HCT116 (cell line): ENCODE measurements around the gene HMCN2. TPM values are rescaled to one million over a fixed set of nuclear protein-coding genes. Genes with fewer than 3 reads are reported as not detected.

Experiments used
- ATAC-seq: fragments of 200-7000 bp; cut with Tn5 transposase; 2 replicates; pipeline ENCODE4 v1.9.1; 2020; ENCODE audit warnings: mild to moderate bottlenecking, moderate library complexity
- BruUV-seq: library from RNA; stranded (reverse); fragments of 400-500 nt; replicated peaks from 2 replicates; lab custom pipeline; 2021; lab: Mats Ljungman, UMichigan
- CTCF ChIA-PET: fragments of 300-600 bp; sonication (Branson Sonifier 250); formaldehyde crosslinking; loops from one replicate; lab custom pipeline; 2021; ENCODE audit warnings: antibody characterized with exemption; lab: Charles Lee
- POLR2A ChIA-PET: fragments of 300-600, 350-600 bp; sonication (Branson Sonifier 250); formaldehyde crosslinking; loops from one replicate; lab custom pipeline; 2021; ENCODE audit warnings: antibody characterized with exemption; lab: Charles Lee
- RAD21 ChIA-PET, 2 experiments: fragments of 300-600 bp; sonication (Branson Sonifier 250); formaldehyde crosslinking; loops; one replicate each; lab custom pipeline; 2023; ENCODE audit warnings: low total read pairs in 2 of 2; ENCODE audit not compliant: uncharacterized antibody in 2 of 2, unreplicated experiment in 2 of 2, low non-redundant PET in 1 of 2; lab: Charles Lee
- DNase-seq: peaks from one replicate; pipeline ENCODE4 v3.0.0-alpha.2; 2010; ENCODE audit warnings: low read depth, low spot score
- H2AFZ ChIP-seq: fragments of 200-600 bp; shearing (Covaris generic), sonication (generic); 2 replicates; pipeline ENCODE4 v1.6.1; 2017; ENCODE audit warnings: low read depth, mixed run types, mixed read lengths, antibody characterized with exemption, low read length; ENCODE audit not compliant: poor library complexity, severe bottlenecking
- H3K27ac ChIP-seq: 2 replicates; pipeline ENCODE4 v1.5.1; 2012; ENCODE audit warnings: low read depth, low read length
- H3K27me3 ChIP-seq: fragments of 200-600 bp; sonication (generic); 2 replicates; pipeline ENCODE4 v1.6.1; 2016; ENCODE audit warnings: mixed run types, low read length, mixed read lengths; ENCODE audit not compliant: insufficient read depth
- H3K36me3 ChIP-seq, 2 experiments: fragments of 200-500 bp in 1 of 2; fragments of 200-600 bp in 1 of 2; sonication (Bioruptor generic) in 1 of 2; sonication (generic) in 1 of 2; 2 replicates each; pipeline versions ENCODE4 v1.5.1 to v1.6.1; 2014 to 2016; ENCODE audit warnings: low read length in 2 of 2, inconsistent platforms in 1 of 2, mixed read lengths in 1 of 2, mixed run types in 1 of 2; ENCODE audit not compliant: insufficient read depth in 2 of 2, control insufficient read depth in 1 of 2
- H3K4me1 ChIP-seq, 2 experiments: fragments of 200-600 bp in 1 of 2; sonication (generic) in 1 of 2; 2 replicates each; pipeline versions ENCODE4 v1.5.1 to v1.6.1; 2012 to 2017; ENCODE audit warnings: low read length in 2 of 2, inconsistent platforms in 1 of 2, mild to moderate bottlenecking in 1 of 2, mixed read lengths in 1 of 2, mixed run types in 1 of 2, moderate library complexity in 1 of 2; ENCODE audit not compliant: insufficient read depth in 2 of 2, control insufficient read depth in 1 of 2
- H3K4me2 ChIP-seq: fragments of 200-600 bp; sonication (generic); 2 replicates; pipeline ENCODE4 v1.6.1; 2017; ENCODE audit warnings: mixed run types, low read length, mixed read lengths
- H3K4me3 ChIP-seq, 2 experiments: fragments of 200-600 bp in 1 of 2; sonication (generic) in 1 of 2; replicated peaks in 1 of 2; 2 replicates each; pipeline ENCODE4 v1.5.1; 2011 to 2016; ENCODE audit warnings: low read length in 2 of 2, control low read depth in 1 of 2, low read depth in 1 of 2, mild to moderate bottlenecking in 1 of 2, mixed read lengths in 1 of 2, mixed run types in 1 of 2
- H3K79me2 ChIP-seq: fragments of 200-600 bp; sonication (generic); 2 replicates; pipeline ENCODE4 v1.6.1; 2017; ENCODE audit warnings: mild to moderate bottlenecking, mixed run types, low read length, moderate library complexity, mixed read lengths; ENCODE audit not compliant: insufficient read depth
- H3K9ac ChIP-seq: fragments of 200-600 bp; sonication (generic); 2 replicates; pipeline ENCODE4 v1.6.1; 2016; ENCODE audit warnings: low read length, mixed read lengths
- H3K9me2 ChIP-seq: fragments of 200-600 bp; sonication (generic), shearing (Covaris generic); 2 replicates; pipeline ENCODE4 v1.6.1; 2017; ENCODE audit warnings: mixed run types, mild to moderate bottlenecking, moderate library complexity; ENCODE audit not compliant: insufficient read depth
- H3K9me3 ChIP-seq, 2 experiments: fragments of 200-500 bp in 1 of 2; fragments of 200-600 bp in 1 of 2; sonication (Bioruptor generic) in 1 of 2; sonication (generic) in 1 of 2; 2 replicates each; pipeline ENCODE4 v1.6.1; 2014 to 2017; ENCODE audit warnings: low read length in 2 of 2, mixed read lengths in 2 of 2, inconsistent platforms in 1 of 2, low read depth in 1 of 2, mild to moderate bottlenecking in 1 of 2, mixed run types in 1 of 2, moderate library complexity in 1 of 2; ENCODE audit not compliant: control insufficient read depth in 1 of 2, insufficient read depth in 1 of 2
- H4K20me1 ChIP-seq: fragments of 200-600 bp; sonication (generic), shearing (Covaris generic); 2 replicates; pipeline ENCODE4 v1.6.1; 2017; ENCODE audit warnings: mixed run types, mild to moderate bottlenecking, moderate library complexity; ENCODE audit not compliant: insufficient read depth
- CBX3 ChIP-seq: IDR thresholded peaks from 2 replicates; pipeline ENCODE4 v1.6.1; 2012; ENCODE audit warnings: low read depth
- CEBPB ChIP-seq: IDR thresholded peaks from 2 replicates; pipeline ENCODE4 v1.6.1; 2012; ENCODE audit warnings: low read depth
- EGR1 ChIP-seq: IDR thresholded peaks from 2 replicates; pipeline ENCODE4 v1.6.1; 2012; ENCODE audit warnings: low read depth
- EZH2 ChIP-seq: fragments of 200-600 bp; sonication (generic); IDR thresholded peaks from 2 replicates; pipeline ENCODE4 v1.6.1; 2017; ENCODE audit warnings: antibody characterized with exemption, mixed run types
- EZH2phosphoT487 ChIP-seq: fragments of 200-600 bp; IDR thresholded peaks from 2 replicates; pipeline ENCODE4 v1.6.1; 2018; ENCODE audit warnings: antibody characterized with exemption, borderline replicate concordance
- FOSL1 ChIP-seq: IDR thresholded peaks from 2 replicates; pipeline ENCODE4 v1.6.1; 2012; ENCODE audit warnings: low read depth
- POLR2A ChIP-seq: IDR thresholded peaks from 2 replicates; pipeline ENCODE4 v1.7.0; 2011; ENCODE audit warnings: borderline replicate concordance; ENCODE audit not compliant: insufficient read depth, insufficient read length; ENCODE audit errors: extremely low read depth
- POLR2AphosphoS5 ChIP-seq: IDR thresholded peaks from 2 replicates; pipeline ENCODE4 v1.6.1; 2011; ENCODE audit warnings: mild to moderate bottlenecking, low read depth, low read length, moderate library complexity
- RAD21 ChIP-seq: IDR thresholded peaks from 2 replicates; pipeline ENCODE4 v1.6.1; 2012; ENCODE audit warnings: low read depth, mild to moderate bottlenecking
- SP1 ChIP-seq: IDR thresholded peaks from 2 replicates; pipeline ENCODE4 v1.6.1; 2012; ENCODE audit warnings: low read depth
- TCF7L2 ChIP-seq: IDR thresholded peaks from 2 replicates; pipeline ENCODE4 v1.7.0; 2011; ENCODE audit warnings: borderline replicate concordance, inconsistent platforms; ENCODE audit not compliant: insufficient read depth, insufficient read length; ENCODE audit errors: extremely low read depth
- YY1 ChIP-seq: IDR thresholded peaks from 2 replicates; pipeline ENCODE4 v1.6.1; 2011; ENCODE audit warnings: low read length, low read depth, moderate library complexity, mild to moderate bottlenecking; ENCODE audit not compliant: insufficient replicate concordance; ENCODE audit errors: extremely low read depth
- ZFX ChIP-seq: fragments of 450-650 bp; IDR thresholded peaks from 2 replicates; pipeline ENCODE4 v1.6.1; 2017
- intact Hi-C: fragments of 100-400 bp; cut with micrococcal nuclease; formaldehyde crosslinking; loops from 2 replicates; pipeline ENCODE4 v1.10.0; 2022
- total RNA-seq: library from RNA; stranded (reverse); gene quantifications from one replicate; pipeline ENCODE4 v1.2.1, GENCODE V29; 2021; ENCODE audit not compliant: unreplicated experiment
- TF ChIP-seq, protein P1 (sequence below): IDR thresholded peaks from 2 replicates; pipeline ENCODE4 v1.6.1; 2011; ENCODE audit warnings: mild to moderate bottlenecking, low read length, moderate library complexity; ENCODE audit not compliant: insufficient replicate concordance; ENCODE audit errors: extremely low read depth
- TF ChIP-seq, protein P2 (sequence below): IDR thresholded peaks from 2 replicates; pipeline ENCODE4 v1.6.1; 2012
- TF ChIP-seq, protein P3 (sequence below), 3 experiments: fragments of 200-600 bp in 1 of 3; sonication (generic) in 1 of 3; IDR thresholded peaks in 2 of 3; conservative IDR thresholded peaks in 1 of 3; 2 replicates each; pipeline ENCODE4 v1.5.1; 2012 to 2017; ENCODE audit warnings: low read depth in 2 of 3, low read length in 2 of 3, antibody characterized with exemption in 1 of 3, borderline replicate concordance in 1 of 3, control low read depth in 1 of 3, mild to moderate bottlenecking in 1 of 3, mixed read lengths in 1 of 3, mixed run types in 1 of 3, moderate library complexity in 1 of 3; ENCODE audit not compliant: insufficient read depth in 1 of 3
- TF ChIP-seq, protein P4 (sequence below): IDR thresholded peaks from 2 replicates; pipeline ENCODE4 v1.6.1; 2012; ENCODE audit warnings: low read depth

The HMCN2 gene
- total RNA-seq, 1 experiment from 2014 or later, result 0.22 TPM

DNA sequence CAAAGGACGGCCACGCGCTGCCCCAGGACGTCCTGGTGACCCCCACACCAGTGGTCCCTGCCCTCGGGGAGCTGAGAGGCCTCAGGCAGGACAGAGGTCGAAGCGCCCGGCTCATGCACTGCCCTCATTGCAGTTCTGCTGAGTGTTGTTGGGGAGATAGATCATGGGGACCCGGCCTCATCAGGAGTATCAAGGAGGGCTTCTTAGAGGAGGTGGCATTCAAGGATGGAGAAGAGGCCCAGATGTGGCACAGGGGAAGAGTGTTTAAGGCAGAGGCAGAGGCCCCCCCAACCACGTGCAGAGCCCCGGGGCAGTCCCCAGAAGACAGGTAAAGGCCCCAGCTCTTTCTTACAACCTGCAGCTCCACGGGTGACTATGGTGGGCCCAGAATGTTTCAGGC is 205.4 kb downstream of the HMCN2 start:
- BruUV-seq, result no TSS peak
- Histone ChIP-seq H3K4me3 (no peak overlapping the region), H2AFZ (no peak overlapping the region), H3K9ac (no peak overlapping the region), H3K4me2 (no peak overlapping the region), H3K27ac (no peak overlapping the region), H3K4me1 (no peaks in the 10 kb centered on the region), H3K9me3 (no peaks in the 10 kb centered on the region), H3K27me3 (no peaks in the 10 kb centered on the region), H3K36me3 (no peaks in the 10 kb centered on the region), H3K79me2 (no peaks in the 10 kb centered on the region), H3K9me2 (no peaks in the 10 kb centered on the region), H4K20me1 (no peaks in the 10 kb centered on the region)
- TF ChIP-seq, protein P1, sequence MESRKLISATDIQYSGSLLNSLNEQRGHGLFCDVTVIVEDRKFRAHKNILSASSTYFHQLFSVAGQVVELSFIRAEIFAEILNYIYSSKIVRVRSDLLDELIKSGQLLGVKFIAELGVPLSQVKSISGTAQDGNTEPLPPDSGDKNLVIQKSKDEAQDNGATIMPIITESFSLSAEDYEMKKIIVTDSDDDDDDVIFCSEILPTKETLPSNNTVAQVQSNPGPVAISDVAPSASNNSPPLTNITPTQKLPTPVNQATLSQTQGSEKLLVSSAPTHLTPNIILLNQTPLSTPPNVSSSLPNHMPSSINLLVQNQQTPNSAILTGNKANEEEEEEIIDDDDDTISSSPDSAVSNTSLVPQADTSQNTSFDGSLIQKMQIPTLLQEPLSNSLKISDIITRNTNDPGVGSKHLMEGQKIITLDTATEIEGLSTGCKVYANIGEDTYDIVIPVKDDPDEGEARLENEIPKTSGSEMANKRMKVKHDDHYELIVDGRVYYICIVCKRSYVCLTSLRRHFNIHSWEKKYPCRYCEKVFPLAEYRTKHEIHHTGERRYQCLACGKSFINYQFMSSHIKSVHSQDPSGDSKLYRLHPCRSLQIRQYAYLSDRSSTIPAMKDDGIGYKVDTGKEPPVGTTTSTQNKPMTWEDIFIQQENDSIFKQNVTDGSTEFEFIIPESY, result no peak
- TF ChIP-seq SP1 (no peak), EGR1 (no peak), TCF7L2 (no peak), CEBPB (no peak), RAD21 (no peak), EZH2 (no peak), POLR2A (no peak), YY1 (no peak), CBX3 (no peak), EZH2phosphoT487 (no peak), POLR2AphosphoS5 (no peak), FOSL1 (no peak), ZFX (no peak)
- TF ChIP-seq, protein P2, sequence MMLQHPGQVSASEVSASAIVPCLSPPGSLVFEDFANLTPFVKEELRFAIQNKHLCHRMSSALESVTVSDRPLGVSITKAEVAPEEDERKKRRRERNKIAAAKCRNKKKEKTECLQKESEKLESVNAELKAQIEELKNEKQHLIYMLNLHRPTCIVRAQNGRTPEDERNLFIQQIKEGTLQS, result no peak
- TF ChIP-seq, protein P3, sequence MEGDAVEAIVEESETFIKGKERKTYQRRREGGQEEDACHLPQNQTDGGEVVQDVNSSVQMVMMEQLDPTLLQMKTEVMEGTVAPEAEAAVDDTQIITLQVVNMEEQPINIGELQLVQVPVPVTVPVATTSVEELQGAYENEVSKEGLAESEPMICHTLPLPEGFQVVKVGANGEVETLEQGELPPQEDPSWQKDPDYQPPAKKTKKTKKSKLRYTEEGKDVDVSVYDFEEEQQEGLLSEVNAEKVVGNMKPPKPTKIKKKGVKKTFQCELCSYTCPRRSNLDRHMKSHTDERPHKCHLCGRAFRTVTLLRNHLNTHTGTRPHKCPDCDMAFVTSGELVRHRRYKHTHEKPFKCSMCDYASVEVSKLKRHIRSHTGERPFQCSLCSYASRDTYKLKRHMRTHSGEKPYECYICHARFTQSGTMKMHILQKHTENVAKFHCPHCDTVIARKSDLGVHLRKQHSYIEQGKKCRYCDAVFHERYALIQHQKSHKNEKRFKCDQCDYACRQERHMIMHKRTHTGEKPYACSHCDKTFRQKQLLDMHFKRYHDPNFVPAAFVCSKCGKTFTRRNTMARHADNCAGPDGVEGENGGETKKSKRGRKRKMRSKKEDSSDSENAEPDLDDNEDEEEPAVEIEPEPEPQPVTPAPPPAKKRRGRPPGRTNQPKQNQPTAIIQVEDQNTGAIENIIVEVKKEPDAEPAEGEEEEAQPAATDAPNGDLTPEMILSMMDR (IDR thresholded peaks at IDR 0.05 in 2 of 3, conservative IDR thresholded peaks at IDR 0.05 in 1 of 3; ENCODE audit: borderline replicate concordance in 1 of 3, insufficient read depth in 1 of 3, low read depth in 2 of 3, low read length in 2 of 3), result no peak
- TF ChIP-seq, protein P4, sequence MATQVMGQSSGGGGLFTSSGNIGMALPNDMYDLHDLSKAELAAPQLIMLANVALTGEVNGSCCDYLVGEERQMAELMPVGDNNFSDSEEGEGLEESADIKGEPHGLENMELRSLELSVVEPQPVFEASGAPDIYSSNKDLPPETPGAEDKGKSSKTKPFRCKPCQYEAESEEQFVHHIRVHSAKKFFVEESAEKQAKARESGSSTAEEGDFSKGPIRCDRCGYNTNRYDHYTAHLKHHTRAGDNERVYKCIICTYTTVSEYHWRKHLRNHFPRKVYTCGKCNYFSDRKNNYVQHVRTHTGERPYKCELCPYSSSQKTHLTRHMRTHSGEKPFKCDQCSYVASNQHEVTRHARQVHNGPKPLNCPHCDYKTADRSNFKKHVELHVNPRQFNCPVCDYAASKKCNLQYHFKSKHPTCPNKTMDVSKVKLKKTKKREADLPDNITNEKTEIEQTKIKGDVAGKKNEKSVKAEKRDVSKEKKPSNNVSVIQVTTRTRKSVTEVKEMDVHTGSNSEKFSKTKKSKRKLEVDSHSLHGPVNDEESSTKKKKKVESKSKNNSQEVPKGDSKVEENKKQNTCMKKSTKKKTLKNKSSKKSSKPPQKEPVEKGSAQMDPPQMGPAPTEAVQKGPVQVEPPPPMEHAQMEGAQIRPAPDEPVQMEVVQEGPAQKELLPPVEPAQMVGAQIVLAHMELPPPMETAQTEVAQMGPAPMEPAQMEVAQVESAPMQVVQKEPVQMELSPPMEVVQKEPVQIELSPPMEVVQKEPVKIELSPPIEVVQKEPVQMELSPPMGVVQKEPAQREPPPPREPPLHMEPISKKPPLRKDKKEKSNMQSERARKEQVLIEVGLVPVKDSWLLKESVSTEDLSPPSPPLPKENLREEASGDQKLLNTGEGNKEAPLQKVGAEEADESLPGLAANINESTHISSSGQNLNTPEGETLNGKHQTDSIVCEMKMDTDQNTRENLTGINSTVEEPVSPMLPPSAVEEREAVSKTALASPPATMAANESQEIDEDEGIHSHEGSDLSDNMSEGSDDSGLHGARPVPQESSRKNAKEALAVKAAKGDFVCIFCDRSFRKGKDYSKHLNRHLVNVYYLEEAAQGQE, result no peak
- ChIA-PET POLR2A (no interaction called here), CTCF (no interaction called here), RAD21 (no interaction called here)
- intact Hi-C loops, result no loop called here
- DNase-seq (no peak), ATAC-seq (no peak)
